A549 (cell line): ENCODE results near the gene CEP72. TPM values are rescaled to one million over a fixed set of nuclear protein-coding genes. Genes with fewer than 3 reads are reported as not detected.
"Not testable (repeated sequence)": the region's sequence is repeated elsewhere in the genome, so short reads cannot be mapped to it uniquely, and the experiment has no call there.

Source experiments
- ATAC-seq, 2 experiments: fragments of 200-7000 bp in 1 of 2; fragments of >200 bp in 1 of 2; cut with Nextera tagmentation in 1 of 2; cut with Tn5 transposase in 1 of 2; 3 replicates each; pipeline versions ENCODE4 v1.8.0 to v1.9.1; 2018 to 2020; ENCODE audit warnings: mild to moderate bottlenecking in 1 of 2, moderate library complexity in 1 of 2
- CTCF ChIA-PET: fragments of 300-600 bp; sonication (Branson Sonifier 250); formaldehyde crosslinking; extraction: SDS; loops from one replicate; lab custom pipeline; 2021; ENCODE audit warnings: antibody characterized with exemption, inconsistent platforms; lab: Yijun Ruan, JAX
- POLR2A ChIA-PET: fragments of 350-600 bp; formaldehyde crosslinking; extraction: SDS; loops from one replicate; lab custom pipeline; 2021; ENCODE audit warnings: antibody characterized with exemption, inconsistent platforms; lab: Yijun Ruan, JAX
- DNase-seq, 2 experiments: peaks; one replicate each; pipeline versions ENCODE4 v3.0.0 to v3.0.0-alpha.2; 2011 to 2016; ENCODE audit warnings: low read depth in 1 of 2, low spot score in 1 of 2
- FAIRE-seq: peaks from 2 replicates; lab custom pipeline; 2011; peaks lifted over from hg19 to GRCh38; lab: Jason Lieb, UNC
- H3K27ac ChIP-seq, 2 experiments: fragments of >200 bp; sonication (Bioruptor Twin); formaldehyde crosslinking; 3 replicates each; pipeline ENCODE4 v1.5.1; 2016 to 2017
- H3K4me1 ChIP-seq: fragments of >200 bp; sonication (Bioruptor Twin); formaldehyde crosslinking; 3 replicates; pipeline ENCODE4 v1.6.1; 2016
- H3K4me2 ChIP-seq: fragments of >200 bp; sonication (Bioruptor Twin); formaldehyde crosslinking; 3 replicates; pipeline ENCODE4 v1.6.1; 2016
- H3K4me3 ChIP-seq: fragments of >200 bp; sonication (Bioruptor Twin); formaldehyde crosslinking; 3 replicates; pipeline ENCODE4 v1.5.1; 2016
- H3K9me3 ChIP-seq: fragments of >200 bp; sonication (Bioruptor Twin); formaldehyde crosslinking; 3 replicates; pipeline ENCODE4 v1.6.1; 2016
- CBX2 ChIP-seq: fragments of 200-600 bp; sonication (generic); IDR thresholded peaks from 2 replicates; pipeline ENCODE4 v1.6.1; 2016; ENCODE audit warnings: low read depth, mild to moderate bottlenecking, borderline replicate concordance
- CHD4 ChIP-seq: fragments of 200-600 bp; sonication (generic); IDR thresholded peaks from 2 replicates; pipeline ENCODE4 v1.6.1; 2016; ENCODE audit warnings: antibody characterized with exemption, mild to moderate bottlenecking, borderline replicate concordance
- ESRRA ChIP-seq: fragments of 150-350 bp; IDR thresholded peaks from 2 replicates; pipeline ENCODE4 v1.6.1; 2014; ENCODE audit warnings: mild to moderate bottlenecking, low read length, borderline replicate concordance
- GATA3 ChIP-seq: IDR thresholded peaks from 2 replicates; pipeline ENCODE4 v1.6.1; 2012; ENCODE audit warnings: borderline replicate concordance
- NFE2L2 ChIP-seq: fragments of 150-350 bp; conservative IDR thresholded peaks from 2 replicates; pipeline ENCODE4 v1.6.1; 2014; ENCODE audit warnings: low read length
- NPAS2 ChIP-seq: fragments of 250-450 bp; sonication (Bioruptor Pico); IDR thresholded peaks from 2 replicates; pipeline ENCODE4 v1.8.0; 2022; ENCODE audit warnings: mild to moderate bottlenecking, moderate library complexity, borderline replicate concordance
- PHF8 ChIP-seq: fragments of 200-600 bp; sonication (generic); IDR thresholded peaks from 2 replicates; pipeline ENCODE4 v1.6.1; 2016; ENCODE audit warnings: low read depth, mild to moderate bottlenecking, antibody characterized with exemption, moderate library complexity, borderline replicate concordance
- POLR2A ChIP-seq: IDR thresholded peaks from 2 replicates; pipeline ENCODE4 v1.6.1; 2012; ENCODE audit warnings: mild to moderate bottlenecking, low read length
- RARB ChIP-seq: fragments of 250-450 bp; sonication (Bioruptor Pico); IDR thresholded peaks from 2 replicates; pipeline ENCODE4 v1.8.0; 2021; ENCODE audit warnings: mild to moderate bottlenecking, moderate library complexity
- RCOR1 ChIP-seq: fragments of 150-350 bp; IDR thresholded peaks from 2 replicates; pipeline ENCODE4 v1.6.1; 2014; ENCODE audit warnings: antibody characterized with exemption, low read length, low read depth
- ZFP36 ChIP-seq: fragments of 450-650 bp; IDR thresholded peaks from 2 replicates; pipeline ENCODE4 v1.6.1; 2014; ENCODE audit warnings: borderline replicate concordance; ENCODE audit not compliant: partially characterized antibody
- WGBS: methylation state at CpG from one replicate; pipeline ENCODE4 v1.1.6; 2017; ENCODE audit errors: missing lambda C conversion rate; 5-methylcytosine and 5-hydroxymethylcytosine counted together
- polyA plus RNA-seq, 4 experiments: library from polyadenylated mRNA; depleted of rRNA in 3 of 4; stranded (reverse); fragments of >200 nt; fragmentation: RNase III in 1 of 4; extraction: RNeasy Plus Mini Kit Qiagen cat#74134 plus additional on column Dnase treatment in 1 of 4; gene quantifications; 2 replicates in 3 of 4; 3 replicates in 1 of 4; pipeline ENCODE4 v1.2.3, GENCODE V29; 2011 to 2017
- TF ChIP-seq, protein P1 (sequence below): fragments of >200 bp; sonication (Bioruptor Twin); formaldehyde crosslinking; IDR thresholded peaks from 3 replicates; pipeline ENCODE4 v1.6.1; 2016
- TF ChIP-seq, protein P2 (sequence below): fragments of 150-350 bp; IDR thresholded peaks from 2 replicates; pipeline ENCODE4 v1.6.1; 2014; ENCODE audit warnings: low read depth, mild to moderate bottlenecking, low read length
- TF ChIP-seq, protein P3 (sequence below): fragments of 450-650 bp; IDR thresholded peaks from 2 replicates; pipeline ENCODE4 v1.6.1; 2014; ENCODE audit warnings: antibody characterized with exemption

CEP72 gene
- polyA plus RNA-seq, 2 of the 4 experiments (the other 2 are of a cell fraction) = 10.8 to 11.1 TPM

DNA sequence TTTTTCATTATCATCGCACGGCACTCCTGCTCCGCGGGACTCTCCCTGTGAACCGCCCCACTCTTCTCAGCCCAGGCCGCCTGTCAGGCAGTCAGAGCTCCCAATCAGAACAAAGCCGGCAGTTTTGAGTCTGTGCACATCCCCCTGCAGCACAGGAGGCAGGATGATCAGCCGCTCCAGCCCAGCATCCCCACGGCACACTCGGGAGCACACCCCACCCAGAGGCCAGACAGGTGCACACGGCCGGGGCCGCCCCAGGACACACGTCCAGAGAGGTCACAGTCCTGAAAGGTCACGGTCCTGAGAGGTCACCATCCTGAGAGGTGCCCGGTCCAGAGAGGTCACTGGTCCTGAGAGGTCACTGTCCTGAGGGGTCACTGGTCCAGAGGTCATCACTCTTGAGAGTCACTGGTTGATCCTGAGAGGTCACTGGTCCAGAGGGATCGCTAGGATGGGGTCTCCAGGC is 72.6 kb downstream of the CEP72 start:
- H3K27ac ChIP-seq = no peak overlapping the region
- no peak overlapping the region for H3K4me2 ChIP-seq
- CTCF ChIA-PET = no interaction called here
- ATAC-seq (no peak), DNase-seq (no peak), FAIRE-seq (no peak)
- TF ChIP-seq RARB (CRISPR knock-in tag) (no peak), ESRRA (no peak), CHD4 (no peak), ZFP36 (no peak), PHF8 (no peak), NPAS2 (no peak), RCOR1 (no peak), POLR2A (no peak), CBX2 (no peak)
- TF ChIP-seq, protein P1, sequence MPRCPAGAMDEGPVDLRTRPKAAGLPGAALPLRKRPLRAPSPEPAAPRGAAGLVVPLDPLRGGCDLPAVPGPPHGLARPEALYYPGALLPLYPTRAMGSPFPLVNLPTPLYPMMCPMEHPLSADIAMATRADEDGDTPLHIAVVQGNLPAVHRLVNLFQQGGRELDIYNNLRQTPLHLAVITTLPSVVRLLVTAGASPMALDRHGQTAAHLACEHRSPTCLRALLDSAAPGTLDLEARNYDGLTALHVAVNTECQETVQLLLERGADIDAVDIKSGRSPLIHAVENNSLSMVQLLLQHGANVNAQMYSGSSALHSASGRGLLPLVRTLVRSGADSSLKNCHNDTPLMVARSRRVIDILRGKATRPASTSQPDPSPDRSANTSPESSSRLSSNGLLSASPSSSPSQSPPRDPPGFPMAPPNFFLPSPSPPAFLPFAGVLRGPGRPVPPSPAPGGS = no peak
- 71% methylated on average over 15 of the region's 17 CpGs for WGBS
- H3K4me3 ChIP-seq = no peak overlapping the region
- no peaks in the 10 kb centered on the region for H3K9me3 ChIP-seq
- H3K4me1 ChIP-seq = no peaks in the 10 kb centered on the region
- POLR2A ChIA-PET = no interaction called here

DNA sequence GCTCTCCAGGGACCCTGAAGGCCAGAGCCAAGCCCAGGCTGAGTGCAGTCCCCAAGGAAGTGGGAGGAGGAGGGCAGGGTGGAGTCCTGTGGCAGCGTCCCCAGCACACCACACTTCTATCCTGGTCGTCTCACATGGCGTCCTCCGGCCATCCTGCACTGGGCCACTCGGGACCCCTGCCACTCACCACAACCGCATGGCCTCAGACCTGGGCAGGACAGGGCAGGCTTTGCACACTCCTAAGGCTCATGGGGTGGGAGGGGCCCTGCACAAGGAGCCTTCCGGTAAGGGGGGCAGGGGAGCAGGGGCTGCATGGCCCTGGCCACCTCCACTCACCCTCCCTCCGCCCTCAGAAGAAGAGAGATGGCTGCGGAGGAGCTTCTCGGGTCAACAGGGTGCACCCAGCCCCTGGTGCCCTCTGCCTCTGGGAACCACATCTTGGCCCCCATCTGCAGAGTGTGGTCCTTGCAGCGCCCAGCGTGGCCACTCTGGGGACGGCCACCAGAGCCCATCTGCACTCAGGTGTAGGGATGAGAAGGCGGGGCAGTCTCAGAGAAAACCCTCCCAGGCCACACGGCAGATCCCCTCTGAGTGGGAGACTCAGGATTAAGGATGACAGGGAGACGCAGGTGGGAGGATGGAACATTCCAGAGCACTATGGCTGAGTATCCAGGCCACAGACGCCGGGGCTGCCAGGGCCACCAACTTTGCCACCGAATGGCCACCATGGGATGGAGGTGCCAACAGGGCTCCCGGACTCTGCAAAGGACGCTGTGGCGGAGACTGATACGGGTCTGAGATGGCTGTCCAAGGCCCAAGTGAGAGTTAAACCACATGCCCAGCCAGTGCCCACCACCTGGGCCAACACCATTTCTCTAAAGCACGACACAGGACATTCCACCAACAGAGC is 73.4 kb downstream of the CEP72 start:
- H3K4me1 ChIP-seq = no peaks in the 10 kb centered on the region
- FAIRE-seq = no peak
- 74% methylated on average over 23 of the region's 24 CpGs for WGBS
- CTCF ChIA-PET = no interaction called here
- no peak for ATAC-seq
- DNase-seq = no peak
- POLR2A ChIA-PET = no interaction called here
- no peak overlapping the region for H3K27ac ChIP-seq
- H3K4me2 ChIP-seq = no peak overlapping the region
- no peak overlapping the region for H3K4me3 ChIP-seq
- no peaks in the 10 kb centered on the region for H3K9me3 ChIP-seq
- TF ChIP-seq, protein P2, sequence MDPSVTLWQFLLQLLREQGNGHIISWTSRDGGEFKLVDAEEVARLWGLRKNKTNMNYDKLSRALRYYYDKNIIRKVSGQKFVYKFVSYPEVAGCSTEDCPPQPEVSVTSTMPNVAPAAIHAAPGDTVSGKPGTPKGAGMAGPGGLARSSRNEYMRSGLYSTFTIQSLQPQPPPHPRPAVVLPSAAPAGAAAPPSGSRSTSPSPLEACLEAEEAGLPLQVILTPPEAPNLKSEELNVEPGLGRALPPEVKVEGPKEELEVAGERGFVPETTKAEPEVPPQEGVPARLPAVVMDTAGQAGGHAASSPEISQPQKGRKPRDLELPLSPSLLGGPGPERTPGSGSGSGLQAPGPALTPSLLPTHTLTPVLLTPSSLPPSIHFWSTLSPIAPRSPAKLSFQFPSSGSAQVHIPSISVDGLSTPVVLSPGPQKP = no peak
- TF ChIP-seq, protein P3, sequence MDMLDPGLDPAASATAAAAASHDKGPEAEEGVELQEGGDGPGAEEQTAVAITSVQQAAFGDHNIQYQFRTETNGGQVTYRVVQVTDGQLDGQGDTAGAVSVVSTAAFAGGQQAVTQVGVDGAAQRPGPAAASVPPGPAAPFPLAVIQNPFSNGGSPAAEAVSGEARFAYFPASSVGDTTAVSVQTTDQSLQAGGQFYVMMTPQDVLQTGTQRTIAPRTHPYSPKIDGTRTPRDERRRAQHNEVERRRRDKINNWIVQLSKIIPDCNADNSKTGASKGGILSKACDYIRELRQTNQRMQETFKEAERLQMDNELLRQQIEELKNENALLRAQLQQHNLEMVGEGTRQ = no peak
- TF ChIP-seq GATA3 (no peak), NFE2L2 (no peak)

DNA sequence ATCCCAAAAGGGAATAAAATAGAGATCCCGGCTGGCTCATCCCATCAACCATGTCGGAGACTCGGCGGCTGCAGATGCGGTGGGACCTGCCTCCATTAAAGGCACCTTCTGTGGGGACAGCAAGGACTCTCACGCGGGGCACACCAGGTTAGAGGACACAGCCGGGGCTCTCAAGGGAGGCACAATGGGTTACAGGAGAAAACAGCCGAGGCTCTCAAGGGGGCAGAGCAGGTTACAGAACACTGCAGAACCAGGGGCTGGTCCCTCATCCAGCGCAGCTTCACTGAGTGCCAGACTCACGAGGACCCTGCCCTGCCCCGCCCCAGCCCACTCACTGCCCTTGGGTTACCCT is 74.0 kb downstream of the CEP72 start:
- H3K9me3 ChIP-seq, H3K4me2 ChIP-seq, ATAC-seq, H3K4me3 ChIP-seq, FAIRE-seq, CTCF ChIA-PET, H3K27ac ChIP-seq, POLR2A ChIA-PET, H3K4me1 ChIP-seq, DNase-seq: not testable (repeated sequence)
- 79% methylated on average over 9 of the region's 12 CpGs for WGBS

DNA sequence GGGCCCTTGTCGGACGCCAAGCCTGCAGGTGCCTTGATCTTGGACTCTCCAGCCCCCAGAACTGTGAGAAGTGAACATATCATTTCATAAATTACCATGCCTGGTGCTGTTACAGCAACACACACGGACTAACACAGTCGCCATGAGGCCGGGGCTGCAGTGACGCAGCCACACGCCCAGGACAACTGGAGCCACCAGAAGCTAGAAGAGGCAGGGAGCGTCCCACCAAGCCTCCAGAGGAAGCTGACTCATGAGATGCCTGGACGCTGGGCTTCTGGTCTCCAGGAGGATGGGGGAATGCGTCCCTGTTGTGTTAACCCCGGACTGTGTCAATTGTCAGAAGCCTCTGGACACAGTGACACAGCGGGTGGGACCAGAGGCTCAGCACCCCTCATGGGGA is 74.8 kb downstream of the CEP72 start:
- CTCF ChIA-PET, ATAC-seq, POLR2A ChIA-PET, H3K4me1 ChIP-seq, H3K9me3 ChIP-seq, H3K4me2 ChIP-seq, DNase-seq, H3K4me3 ChIP-seq, H3K27ac ChIP-seq, FAIRE-seq: not testable (repeated sequence)
- 66% methylated on average over 10 of the region's 12 CpGs for WGBS

DNA sequence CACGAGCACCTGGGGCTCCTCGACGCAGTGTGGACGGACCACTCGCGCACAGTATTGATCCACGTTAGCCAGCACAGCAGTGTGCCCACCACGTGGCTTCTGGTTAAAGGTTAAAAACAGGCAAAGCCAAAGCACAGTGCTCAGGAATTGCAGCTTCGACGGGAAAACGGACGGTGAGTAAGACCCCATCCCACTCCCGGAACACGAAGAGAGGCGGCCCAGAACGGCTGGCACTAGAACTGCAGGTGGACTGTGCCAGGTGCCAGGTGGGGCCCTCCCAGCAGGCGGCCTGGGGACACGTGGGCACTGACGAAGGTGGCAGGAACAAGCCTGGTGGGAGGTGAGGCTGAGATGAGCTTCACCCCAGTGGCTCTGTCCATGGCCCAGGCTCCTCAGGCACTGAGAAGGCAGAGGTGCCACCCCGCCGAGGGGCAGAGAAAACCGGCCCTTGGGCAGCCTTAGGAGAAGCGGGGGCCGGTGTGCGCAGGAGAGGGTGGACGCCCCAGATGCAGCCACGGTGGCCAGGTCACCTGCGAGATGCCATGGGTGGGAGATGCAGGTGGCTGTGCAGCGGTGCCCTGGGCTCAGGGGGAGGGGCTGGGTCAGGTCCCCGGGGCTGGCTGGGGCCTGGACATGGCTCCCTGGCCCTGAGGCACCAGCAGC is 76.3 kb downstream of the CEP72 start:
- POLR2A ChIA-PET, H3K4me1 ChIP-seq, FAIRE-seq, H3K4me3 ChIP-seq, H3K9me3 ChIP-seq, ATAC-seq, CTCF ChIA-PET, DNase-seq, H3K4me2 ChIP-seq, H3K27ac ChIP-seq: not testable (repeated sequence)
- WGBS = 84% methylated on average over 17 of the region's 30 CpGs

DNA sequence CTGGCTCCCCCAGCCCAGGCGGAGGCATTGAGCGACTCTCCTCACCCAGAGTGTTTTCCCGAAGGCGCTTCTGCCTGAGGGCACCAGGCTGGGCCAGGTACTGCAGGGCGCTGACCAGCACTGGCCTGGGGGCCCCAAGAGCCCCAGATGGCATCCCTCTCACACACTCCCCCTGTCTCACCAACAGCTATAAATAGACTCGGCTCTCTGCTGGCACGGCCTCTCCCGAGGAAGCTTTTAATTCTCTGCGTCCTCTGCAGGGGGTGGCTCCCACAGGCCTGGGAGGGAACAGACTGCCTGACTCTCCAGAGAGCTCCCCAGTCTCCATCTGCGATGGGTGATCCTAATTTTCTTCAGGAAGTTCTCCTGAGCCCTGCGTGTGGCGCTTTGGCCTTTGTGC is 78.2 kb downstream of the CEP72 start:
- H3K4me2 ChIP-seq, FAIRE-seq, H3K27ac ChIP-seq, CTCF ChIA-PET, DNase-seq, H3K9me3 ChIP-seq, H3K4me3 ChIP-seq, H3K4me1 ChIP-seq, POLR2A ChIA-PET: not testable (repeated sequence)
- ATAC-seq = peak; percentile 8 to 27; a peak in 3 of 6 replicates
- WGBS = no CpG with 5 or more reads among the region's 12 CpGs

DNA sequence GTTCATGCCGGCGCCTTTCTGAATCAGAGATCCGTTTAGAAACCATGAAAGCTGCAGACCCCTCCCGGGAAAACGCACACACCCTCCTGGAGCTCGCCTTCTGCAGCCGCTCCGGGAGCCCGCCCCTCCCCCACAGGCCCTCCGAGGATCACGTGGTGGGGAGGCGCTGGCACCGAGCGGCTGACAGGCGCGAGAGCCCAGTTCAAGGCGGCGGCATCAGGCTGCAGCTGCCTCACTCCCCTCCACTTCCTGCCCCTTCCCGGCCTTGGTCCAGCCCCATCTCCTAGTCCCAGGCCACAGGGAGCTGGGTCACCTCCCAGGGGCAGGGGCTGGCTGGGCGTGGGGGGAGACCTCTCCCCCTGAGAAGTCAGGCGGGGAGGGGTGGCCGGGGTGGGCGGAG is 78.9 kb downstream of the CEP72 start:
- 0% methylated on average over 3 of the region's 23 CpGs for WGBS
- DNase-seq, CTCF ChIA-PET, H3K4me3 ChIP-seq, POLR2A ChIA-PET, H3K9me3 ChIP-seq, H3K27ac ChIP-seq, H3K4me1 ChIP-seq: not testable (repeated sequence)
- 0 out of 3 replicates have a peak overlapping the region, but pooled peaks have one; percentile 36 for H3K4me2 ChIP-seq
- FAIRE-seq (peak; percentile 70), ATAC-seq (peak; percentile 9 to 42; a peak in 3 of 6 replicates)
